Measurements from ENCODE around the gene CA10.

CA10 gene

GRCh38 chr17:51951741-51952140 is 206.8 kb downstream of the CA10 start:
- DNase-seq (ENCODE audit: low spot score), result no peak

GRCh38 chr17:51948128-51948527 is 210.4 kb downstream of the CA10 start:
- no peak for DNase-seq (ENCODE audit: low spot score)

- no peak for DNase-seq (ENCODE audit: low spot score)
Observed at GRCh38 chr17:51947160-51947735, 211.3 kb downstream of the CA10 start.

- no peak for DNase-seq (ENCODE audit: low spot score)
Observed at GRCh38 chr17:51946311-51946710, 212.2 kb downstream of the CA10 start.

- DNase-seq (ENCODE audit: low spot score), result no peak
Observed at GRCh38 chr17:51941272-51941671, 217.2 kb downstream of the CA10 start.

- no peak for DNase-seq (ENCODE audit: low spot score)
Observed at GRCh38 chr17:51937264-51937663, 221.2 kb downstream of the CA10 start.

GRCh38 chr17:51935477-51935876 is 223.0 kb downstream of the CA10 start:
- no peak for DNase-seq (ENCODE audit: low spot score)

GRCh38 chr17:51933647-51934046 is 224.9 kb downstream of the CA10 start:
- DNase-seq (ENCODE audit: low spot score), result no peak

- DNase-seq (ENCODE audit: low spot score), result no peak
Observed at GRCh38 chr17:51926448-51926847, 232.1 kb downstream of the CA10 start.

GRCh38 chr17:51921500-51921899 is 237.0 kb downstream of the CA10 start:
- no peak for DNase-seq (ENCODE audit: low spot score)

GRCh38 chr17:51914577-51914976 is 243.9 kb downstream of the CA10 start:
- no peak for DNase-seq (ENCODE audit: low spot score)

GRCh38 chr17:51913491-51914205 is 244.9 kb downstream of the CA10 start:
- no peak for DNase-seq (ENCODE audit: low spot score)

GRCh38 chr17:51912939-51913338 is 245.6 kb downstream of the CA10 start:
- DNase-seq (ENCODE audit: low spot score), result no peak

GRCh38 chr17:51911237-51911636 is 247.3 kb downstream of the CA10 start:
- DNase-seq (ENCODE audit: low spot score), result no peak

GRCh38 chr17:51909971-51910370 is 248.5 kb downstream of the CA10 start:
- DNase-seq (ENCODE audit: low spot score), result no peak

GRCh38 chr17:51908841-51909537 is 249.5 kb downstream of the CA10 start:
- no peak for DNase-seq (ENCODE audit: low spot score)

GRCh38 chr17:51907041-51907440 is 251.5 kb downstream of the CA10 start:
- DNase-seq (ENCODE audit: low spot score), result no peak

- no peak for DNase-seq (ENCODE audit: low spot score)
Observed at GRCh38 chr17:51904379-51904778, 254.1 kb downstream of the CA10 start.

- DNase-seq (ENCODE audit: low spot score), result no peak
Observed at GRCh38 chr17:51901242-51901641, 257.3 kb downstream of the CA10 start.

- DNase-seq (ENCODE audit: low spot score), result no peak
Observed at GRCh38 chr17:51891936-51892335, 266.6 kb downstream of the CA10 start.

- no peak for DNase-seq (ENCODE audit: low spot score)
Observed at GRCh38 chr17:51890710-51891109, 267.8 kb downstream of the CA10 start.

- DNase-seq (ENCODE audit: low spot score), result no peak
Observed at GRCh38 chr17:51888816-51889215, 269.7 kb downstream of the CA10 start.

- no peak for DNase-seq (ENCODE audit: low spot score)
Observed at GRCh38 chr17:51876986-51877385, 281.5 kb downstream of the CA10 start.

All from putamen (tissue), 1 donor.